Pulmonary artery endothelial cell (primary cell): ENCODE data around the gene OLFML2B. TPM values are rescaled to one million over a fixed set of nuclear protein-coding genes. Genes with fewer than 3 reads are reported as not detected.
"Not testable (repeated sequence)": the region's sequence is repeated elsewhere in the genome, so short reads cannot be mapped to it uniquely, and the experiment has no call there.

ENCODE experiments used
- DNase-seq: peaks from one replicate; pipeline ENCODE4 v3.0.0-alpha.2; 2011; ENCODE audit warnings: low read depth, low spot score
- total RNA-seq: library from RNA; depleted of rRNA; stranded (reverse); fragments of >200 nt; gene quantifications from 2 replicates; pipeline ENCODE4 v1.2.3, GENCODE V29; 2014

Gene OLFML2B
- total RNA-seq: 0.13 and 0.28 TPM in 2 replicates

- no peak for DNase-seq
These were observed at the start of gene OLFML2B for GRCh38 chr1:162023547-162024501. Gene OLFML2B (minus strand): TSS chr1:162023869. CDS start chr1:162023430, 439 bp downstream.

GRCh38 chr1:162072740-162073139 lies 49.1 kb upstream of the OLFML2B start:
- DNase-seq: no peak

GRCh38 chr1:162070825-162071224 lies 47.2 kb upstream of the OLFML2B start:
- no peak for DNase-seq

GRCh38 chr1:162070094-162070748 lies 46.6 kb upstream of the OLFML2B start:
- DNase-seq: no peak

- no peak for DNase-seq
These were observed 45.8 kb upstream of the OLFML2B start, which contains the start of gene NOS1AP for GRCh38 chr1:162069334-162070093. Gene NOS1AP (plus strand): TSS chr1:162069691. CDS start chr1:162070178, 487 bp downstream.

- no peak for DNase-seq
These were observed 44.6 kb upstream of the OLFML2B start for GRCh38 chr1:162068301-162068700.

GRCh38 chr1:162067466-162067865 lies 43.8 kb upstream of the OLFML2B start:
- DNase-seq: no peak

- DNase-seq: not testable (repeated sequence)
These were observed 43.2 kb upstream of the OLFML2B start for GRCh38 chr1:162066836-162067235.

GRCh38 chr1:162065016-162065415 lies 41.3 kb upstream of the OLFML2B start:
- no peak for DNase-seq

- no peak for DNase-seq
These were observed 38.9 kb upstream of the OLFML2B start for GRCh38 chr1:162062542-162063015.

- DNase-seq: no peak
These were observed 36.6 kb upstream of the OLFML2B start for GRCh38 chr1:162060314-162060713.

GRCh38 chr1:162059721-162060120 lies 36.1 kb upstream of the OLFML2B start:
- DNase-seq: no peak

- no peak for DNase-seq
These were observed 32.9 kb upstream of the OLFML2B start for GRCh38 chr1:162056579-162056978.

- peak; percentile 53 for DNase-seq
These were observed 32.4 kb upstream of the OLFML2B start for GRCh38 chr1:162056043-162056442.

GRCh38 chr1:162055062-162055461 lies 31.4 kb upstream of the OLFML2B start:
- peak; percentile 91 for DNase-seq

GRCh38 chr1:162053949-162054348 lies 30.3 kb upstream of the OLFML2B start:
- not testable (repeated sequence) for DNase-seq

- no peak for DNase-seq
These were observed 23.3 kb upstream of the OLFML2B start for GRCh38 chr1:162046921-162047320.

GRCh38 chr1:162042361-162042760 lies 18.7 kb upstream of the OLFML2B start:
- no peak for DNase-seq

- no peak for DNase-seq
These were observed 17.0 kb upstream of the OLFML2B start for GRCh38 chr1:162040657-162041056.

GRCh38 chr1:162040001-162040400 lies 16.3 kb upstream of the OLFML2B start:
- DNase-seq: no peak

- no peak for DNase-seq
These were observed 15.0 kb upstream of the OLFML2B start for GRCh38 chr1:162038624-162039023.
